GM20000 (cell line): Measurements from ENCODE around the gene M1AP.
A peak's percentile ranks its signal among the peaks of the same experiment; 100 is the strongest.

Source experiments
- DNase-seq: peaks from one replicate; pipeline ENCODE4 v3.0.0; 2012; ENCODE audit warnings: low spot score
- TF ChIP-seq, protein P1 (sequence below): IDR thresholded peaks from 2 replicates; pipeline ENCODE4 v1.5.1; 2012; ENCODE audit warnings: mild to moderate bottlenecking, control low read depth; ENCODE audit errors: extremely low read depth, missing control alignments

M1AP gene

DNA sequence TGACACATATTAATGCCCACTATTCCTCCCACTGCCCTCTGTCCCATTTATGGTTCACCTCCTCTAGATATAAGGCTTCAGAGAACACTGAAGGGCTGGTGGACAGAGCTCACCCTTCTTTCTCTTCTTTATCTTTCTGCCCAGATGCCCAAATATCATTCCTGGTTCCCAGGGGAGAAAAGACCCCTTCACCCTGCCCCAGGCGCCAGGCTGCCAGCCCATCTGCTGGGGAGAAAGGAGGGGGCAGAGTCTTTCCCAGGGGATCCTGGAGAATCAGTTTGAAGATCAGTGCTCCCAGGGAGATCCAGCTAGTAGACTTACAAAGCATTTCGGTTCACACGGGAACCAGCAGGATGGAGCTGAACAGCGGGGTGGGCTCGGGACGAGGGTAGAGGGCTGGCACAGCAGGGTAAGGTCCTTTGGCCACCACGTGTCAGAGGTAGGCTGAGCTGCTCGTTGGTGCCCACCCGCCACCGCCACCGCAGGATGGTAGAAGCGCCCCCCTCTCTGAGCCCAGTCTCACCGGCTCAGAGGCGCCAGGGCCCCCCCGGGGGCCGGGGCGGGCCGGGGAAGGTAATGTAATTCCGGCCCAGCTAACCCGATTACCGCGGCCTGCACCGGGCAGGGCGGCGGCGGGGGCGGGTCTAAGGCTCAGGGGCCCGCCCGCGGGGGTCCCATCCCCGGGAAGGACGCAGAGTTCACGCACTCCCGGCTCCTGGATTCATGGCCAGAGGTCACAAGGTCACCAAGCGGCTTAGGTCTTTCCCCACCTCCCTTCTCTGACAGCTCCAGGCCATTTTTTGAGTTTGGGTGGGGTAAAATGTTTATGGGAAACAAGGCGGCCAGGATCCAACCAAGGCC is 135.2 kb downstream of the M1AP start:
- TF ChIP-seq, protein P1, sequence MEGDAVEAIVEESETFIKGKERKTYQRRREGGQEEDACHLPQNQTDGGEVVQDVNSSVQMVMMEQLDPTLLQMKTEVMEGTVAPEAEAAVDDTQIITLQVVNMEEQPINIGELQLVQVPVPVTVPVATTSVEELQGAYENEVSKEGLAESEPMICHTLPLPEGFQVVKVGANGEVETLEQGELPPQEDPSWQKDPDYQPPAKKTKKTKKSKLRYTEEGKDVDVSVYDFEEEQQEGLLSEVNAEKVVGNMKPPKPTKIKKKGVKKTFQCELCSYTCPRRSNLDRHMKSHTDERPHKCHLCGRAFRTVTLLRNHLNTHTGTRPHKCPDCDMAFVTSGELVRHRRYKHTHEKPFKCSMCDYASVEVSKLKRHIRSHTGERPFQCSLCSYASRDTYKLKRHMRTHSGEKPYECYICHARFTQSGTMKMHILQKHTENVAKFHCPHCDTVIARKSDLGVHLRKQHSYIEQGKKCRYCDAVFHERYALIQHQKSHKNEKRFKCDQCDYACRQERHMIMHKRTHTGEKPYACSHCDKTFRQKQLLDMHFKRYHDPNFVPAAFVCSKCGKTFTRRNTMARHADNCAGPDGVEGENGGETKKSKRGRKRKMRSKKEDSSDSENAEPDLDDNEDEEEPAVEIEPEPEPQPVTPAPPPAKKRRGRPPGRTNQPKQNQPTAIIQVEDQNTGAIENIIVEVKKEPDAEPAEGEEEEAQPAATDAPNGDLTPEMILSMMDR = no peak
- no peak for DNase-seq

DNA sequence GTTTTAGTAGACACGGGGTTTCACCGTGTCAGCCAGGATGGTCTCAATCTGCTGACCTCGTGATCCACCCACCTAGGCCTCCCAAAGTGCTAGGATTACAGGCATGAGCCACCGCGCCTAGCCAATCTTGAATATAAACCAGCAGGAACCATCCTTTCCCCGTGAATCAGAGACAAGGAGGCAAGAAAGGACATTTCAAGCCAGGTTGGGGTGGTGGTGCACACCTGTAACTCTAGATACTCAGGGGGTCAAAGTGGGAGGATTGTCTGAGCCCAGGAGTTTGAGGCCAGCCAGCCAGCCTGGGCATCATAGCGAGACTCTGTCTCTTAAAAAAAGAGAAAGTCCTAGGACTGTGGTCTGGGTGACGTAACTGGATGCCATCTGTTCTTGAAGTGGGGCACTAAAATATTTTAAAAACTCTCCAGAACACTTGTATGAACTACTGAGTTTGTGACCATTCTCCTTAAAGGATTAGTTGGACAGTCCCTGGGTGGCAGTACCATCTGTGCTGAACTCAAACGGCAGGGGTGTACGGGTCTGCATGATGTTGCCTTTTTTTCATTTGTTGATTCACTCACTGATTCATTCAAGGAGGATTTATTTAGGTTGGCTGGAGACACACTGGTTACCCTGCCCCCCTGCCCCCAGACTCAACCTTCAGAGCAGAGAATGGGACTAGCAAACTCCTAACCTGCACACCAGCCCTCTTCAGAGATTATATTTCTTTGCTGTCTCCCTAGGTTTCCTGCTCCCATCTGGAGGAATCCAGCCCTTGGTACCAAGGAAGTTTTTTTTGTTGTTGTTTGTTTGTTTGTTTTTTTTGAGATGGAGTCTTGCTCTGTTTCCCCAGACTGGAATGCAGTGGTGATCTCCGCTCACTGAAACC is 136.8 kb downstream of the M1AP start:
- DNase-seq = no peak
- TF ChIP-seq, protein P1 = no peak

DNA sequence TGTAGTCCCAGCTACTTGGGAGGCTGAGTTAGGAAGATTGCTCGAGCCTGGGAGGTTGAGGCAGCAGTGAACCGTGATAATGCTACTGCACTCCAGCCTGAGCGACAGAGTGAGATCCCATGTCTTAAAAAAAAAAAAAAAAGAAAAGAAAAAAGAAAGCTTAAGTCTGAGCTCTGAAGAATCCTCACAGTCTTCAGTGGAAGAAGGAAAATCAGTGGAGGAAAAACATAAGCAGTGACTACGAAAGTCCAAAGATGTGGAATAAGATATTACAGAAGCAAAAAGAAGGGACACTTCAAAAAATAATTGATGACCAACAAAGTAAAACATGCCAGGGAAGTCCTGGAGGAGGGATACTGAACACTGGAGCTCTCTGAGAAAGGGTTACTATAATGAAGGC is 137.9 kb downstream of the M1AP start:
- no peak for DNase-seq
- TF ChIP-seq, protein P1 = no peak

DNA sequence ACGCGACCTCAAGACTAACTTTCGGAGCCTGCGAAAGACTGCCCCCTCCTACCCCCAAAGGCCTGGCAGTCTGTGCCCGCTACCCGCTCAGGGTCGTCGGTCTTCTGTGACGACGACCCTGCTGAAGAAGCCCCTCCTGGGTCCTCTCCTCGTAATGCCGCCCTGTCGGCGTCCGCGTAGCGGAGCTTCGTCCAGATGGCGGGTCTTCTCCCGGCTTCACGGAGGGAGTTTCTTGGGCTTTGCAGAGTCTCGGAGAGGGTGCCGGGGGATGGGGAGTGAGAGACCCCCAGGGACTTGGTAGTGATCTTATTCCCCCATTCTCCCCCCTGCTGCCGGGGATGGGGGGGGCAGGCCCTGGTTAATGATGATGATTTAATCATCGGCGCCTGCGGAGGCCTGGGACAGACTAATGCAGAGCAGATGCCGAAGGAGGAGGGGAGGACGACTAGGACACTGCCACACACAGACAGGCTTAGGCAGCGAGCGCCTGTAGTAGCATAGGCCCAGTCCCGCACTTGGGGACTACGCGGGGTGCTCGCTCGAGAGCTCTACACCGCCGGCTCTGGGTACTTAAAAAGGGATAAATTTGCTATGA is 140.1 kb downstream of the M1AP start:
- DNase-seq = peak; percentile 49
- TF ChIP-seq, protein P1 = no peak
